ENCODE data around the gene SH3D19. TPM values are rescaled to one million over a fixed set of nuclear protein-coding genes. Genes with fewer than 3 reads are reported as not detected.

SH3D19 gene
- polyA plus RNA-seq, 2 of the 4 experiments (the other 2 are of a cell fraction), result 15.3 to 22.9 TPM

DNA sequence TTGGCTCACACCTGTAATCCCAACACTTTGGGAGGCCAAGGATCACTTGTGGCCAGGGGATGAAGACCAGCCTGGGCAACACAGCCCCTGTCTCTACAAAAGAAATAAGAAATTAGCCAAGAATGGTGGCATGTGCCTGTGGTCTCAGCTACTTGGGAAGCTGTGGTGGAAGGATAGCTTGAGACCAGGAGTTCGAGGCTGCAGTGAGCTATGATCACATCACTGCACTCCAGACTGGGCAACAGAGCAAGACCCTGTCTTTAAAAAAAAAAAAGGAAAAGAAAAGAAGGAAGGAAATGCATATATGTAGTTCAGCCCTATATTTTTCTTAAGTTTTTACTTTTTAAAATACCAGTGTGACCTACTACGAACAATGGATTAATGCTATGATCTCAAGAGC lies 33.4 kb downstream of the SH3D19 start:
- POLR2A ChIA-PET, result no interaction called here
- peak overlapping the region; percentile 28; the same call in 1 of the 3 replicates for H3K4me2 ChIP-seq
- H3K9me3 ChIP-seq, result no peaks in the 10 kb centered on the region
- TF ChIP-seq CEBPB (IDR thresholded peaks at IDR 0.05) (no peak), HES2 (IDR thresholded peaks at IDR 0.05) (no peak), TP53 (CRISPR knock-in tag; IDR thresholded peaks at IDR 0.05) (no peak), FOSL2 (IDR thresholded peaks at IDR 0.05) (no peak), FOSL2 (CRISPR knock-in tag; IDR thresholded peaks at IDR 0.05) (no peak), MYC (IDR thresholded peaks at IDR 0.05; ENCODE audit: borderline replicate concordance, low read length) (no peak), PHF8 (IDR thresholded peaks at IDR 0.05; ENCODE audit: borderline replicate concordance, low read depth) (no peak), RNF2 (IDR thresholded peaks at IDR 0.05; ENCODE audit: borderline replicate concordance, low read depth) (no peak), NR3C1 (IDR thresholded peaks at IDR 0.05) (no peak)
- WGBS (ENCODE audit: missing lambda C conversion rate), result 90% methylated on average over 2 of the region's 2 CpGs
- 0 out of 6 replicates have a peak overlapping the region, but pooled peaks of 1 of the 2 experiments have one; percentile 26 for H3K27ac ChIP-seq
- peaks cover 9% of the 10 kb centered on the region for H3K4me1 ChIP-seq
- DNase-seq (ENCODE audit: low read depth in 1 of 2, low spot score in 1 of 2) (no peak), FAIRE-seq (no peak), ATAC-seq (no peak)
- CTCF ChIA-PET, result no interaction called here
- no peak overlapping the region for H3K4me3 ChIP-seq

GRCh38 chr4:151291485-151291884 lies 33.9 kb downstream of the SH3D19 start:
- H3K27ac ChIP-seq, result no peak overlapping the region
- ATAC-seq (no peak), FAIRE-seq (no peak), DNase-seq (ENCODE audit: low read depth in 1 of 2, low spot score in 1 of 2) (no peak)
- ChIA-PET POLR2A (no interaction called here), CTCF (no interaction called here)
- 0% methylated on average over 1 of the region's 1 CpG for WGBS (ENCODE audit: missing lambda C conversion rate)
- TF ChIP-seq MYC (IDR thresholded peaks at IDR 0.05; ENCODE audit: borderline replicate concordance, low read length), result no peak
- TF ChIP-seq RFX5 (IDR thresholded peaks at IDR 0.05), result no peak
- no peak for TF ChIP-seq CBX2 (IDR thresholded peaks at IDR 0.05; ENCODE audit: borderline replicate concordance, low read depth)
- no peak for TF ChIP-seq RCOR1 (IDR thresholded peaks at IDR 0.05; ENCODE audit: low read depth, low read length)
- no peak for TF ChIP-seq REST (IDR thresholded peaks at IDR 0.05)
- TF ChIP-seq RNF2 (IDR thresholded peaks at IDR 0.05; ENCODE audit: borderline replicate concordance, low read depth), result no peak
- no peak for TF ChIP-seq NFE2L2 (conservative IDR thresholded peaks at IDR 0.05; ENCODE audit: low read length)
- no peak for TF ChIP-seq ZSCAN20 (CRISPR knock-in tag; IDR thresholded peaks at IDR 0.05)
- TF ChIP-seq, protein P1, sequence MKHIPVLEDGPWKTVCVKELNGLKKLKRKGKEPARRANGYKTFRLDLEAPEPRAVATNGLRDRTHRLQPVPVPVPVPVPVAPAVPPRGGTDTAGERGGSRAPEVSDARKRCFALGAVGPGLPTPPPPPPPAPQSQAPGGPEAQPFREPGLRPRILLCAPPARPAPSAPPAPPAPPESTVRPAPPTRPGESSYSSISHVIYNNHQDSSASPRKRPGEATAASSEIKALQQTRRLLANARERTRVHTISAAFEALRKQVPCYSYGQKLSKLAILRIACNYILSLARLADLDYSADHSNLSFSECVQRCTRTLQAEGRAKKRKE (CRISPR knock-in tag; IDR thresholded peaks at IDR 0.05; ENCODE audit: low read depth), result no peak
- no peak for TF ChIP-seq HDAC2 (IDR thresholded peaks at IDR 0.05)
- TF ChIP-seq FOSB (CRISPR knock-in tag; IDR thresholded peaks at IDR 0.05), result no peak
- no peak for TF ChIP-seq SREBF2 (IDR thresholded peaks at IDR 0.05)
- TF ChIP-seq ZC3H11A (IDR thresholded peaks at IDR 0.05), result no peak
- TF ChIP-seq ZNF302 (CRISPR knock-in tag; IDR thresholded peaks at IDR 0.05), result no peak
- no peak for TF ChIP-seq JUN (IDR thresholded peaks at IDR 0.05)
- TF ChIP-seq TFCP2L1 (CRISPR knock-in tag; IDR thresholded peaks at IDR 0.05), result no peak
- TF ChIP-seq PHF8 (IDR thresholded peaks at IDR 0.05; ENCODE audit: borderline replicate concordance, low read depth), result no peak
- no peaks in the 10 kb centered on the region for H3K9me3 ChIP-seq
- peak overlapping the region; percentile 28; the same call in 1 of the 3 replicates for H3K4me2 ChIP-seq
- peaks cover 9% of the 10 kb centered on the region for H3K4me1 ChIP-seq
- H3K4me3 ChIP-seq, result no peak overlapping the region

All from A549 (cell line).